ENCODE measurements around the gene GPC3.

Gene GPC3

GRCh38 chrX:133840415-133840814, 145.0 kb downstream of the GPC3 start:
- no peak for DNase-seq (ENCODE audit: low spot score)

GRCh38 chrX:133838761-133839676, 146.4 kb downstream of the GPC3 start:
- no peak for DNase-seq (ENCODE audit: low spot score)

- DNase-seq (ENCODE audit: low spot score): no peak
Measured at GRCh38 chrX:133837091-133837490, 148.3 kb downstream of the GPC3 start.

- DNase-seq (ENCODE audit: low spot score): no peak
Measured at GRCh38 chrX:133836561-133836960, 148.8 kb downstream of the GPC3 start.

- DNase-seq (ENCODE audit: low spot score): no peak
Measured at GRCh38 chrX:133834771-133835170, 150.6 kb downstream of the GPC3 start.

- DNase-seq (ENCODE audit: low spot score): no peak
Measured at GRCh38 chrX:133819546-133819945, 165.8 kb downstream of the GPC3 start.

- no peak for DNase-seq (ENCODE audit: low spot score)
Measured at GRCh38 chrX:133818019-133818418, 167.4 kb downstream of the GPC3 start.

GRCh38 chrX:133815496-133815895, 169.9 kb downstream of the GPC3 start:
- DNase-seq (ENCODE audit: low spot score): no peak

- no peak for DNase-seq (ENCODE audit: low spot score)
Measured at GRCh38 chrX:133813971-133814370, 171.4 kb downstream of the GPC3 start.

GRCh38 chrX:133812402-133812801, 173.0 kb downstream of the GPC3 start:
- DNase-seq (ENCODE audit: low spot score): no peak

GRCh38 chrX:133810925-133811324, 174.5 kb downstream of the GPC3 start:
- no peak for DNase-seq (ENCODE audit: low spot score)

GRCh38 chrX:133804072-133804471, 181.3 kb downstream of the GPC3 start:
- DNase-seq (ENCODE audit: low spot score): no peak

- no peak for DNase-seq (ENCODE audit: low spot score)
Measured at GRCh38 chrX:133796282-133796681, 189.1 kb downstream of the GPC3 start.

- DNase-seq (ENCODE audit: low spot score): no peak
Measured at GRCh38 chrX:133794126-133794525, 191.3 kb downstream of the GPC3 start.

GRCh38 chrX:133793626-133794025, 191.8 kb downstream of the GPC3 start:
- no peak for DNase-seq (ENCODE audit: low spot score)

- peak; percentile 48 for DNase-seq (ENCODE audit: low spot score)
Measured at GRCh38 chrX:133792198-133792953, 193.0 kb downstream of the GPC3 start.

GRCh38 chrX:133789829-133790228, 195.6 kb downstream of the GPC3 start:
- DNase-seq (ENCODE audit: low spot score): no peak

- DNase-seq (ENCODE audit: low spot score): no peak
Measured at GRCh38 chrX:133786382-133786781, 199.0 kb downstream of the GPC3 start.

GRCh38 chrX:133783274-133783673, 202.1 kb downstream of the GPC3 start:
- DNase-seq (ENCODE audit: low spot score): no peak

GRCh38 chrX:133781174-133781573, 204.2 kb downstream of the GPC3 start:
- no peak for DNase-seq (ENCODE audit: low spot score)

GRCh38 chrX:133776072-133776471, 209.3 kb downstream of the GPC3 start:
- no peak for DNase-seq (ENCODE audit: low spot score)

GRCh38 chrX:133774807-133775206, 210.6 kb downstream of the GPC3 start:
- no peak for DNase-seq (ENCODE audit: low spot score)

- no peak for DNase-seq (ENCODE audit: low spot score)
Measured at GRCh38 chrX:133771086-133771646, 214.2 kb downstream of the GPC3 start.
